Fibroblast of skin of scalp (primary cell): ENCODE results near the gene ARHGEF19.
"Not testable (repeated sequence)": the region's sequence is repeated elsewhere in the genome, so short reads cannot be mapped to it uniquely, and the experiment has no call there.

Experiments used
- DNase-seq: peaks from one replicate; pipeline ENCODE4 v3.0.0-alpha.2; 2013

The ARHGEF19 gene

GRCh38 chr1:16219968-16220500 lies 7.6 kb upstream of the ARHGEF19 start:
- no peak for DNase-seq

- no peak for DNase-seq
Measured at GRCh38 chr1:16218674-16219071, 6.2 kb upstream of the ARHGEF19 start.

- no peak for DNase-seq
Measured at GRCh38 chr1:16218014-16218673, 5.7 kb upstream of the ARHGEF19 start.

- peak; percentile 97 for DNase-seq
Measured at GRCh38 chr1:16217061-16217785, 4.8 kb upstream of the ARHGEF19 start.

- DNase-seq = peak; percentile 72
Measured at GRCh38 chr1:16215882-16216753, 3.7 kb upstream of the ARHGEF19 start.

GRCh38 chr1:16215240-16215639 lies 2.8 kb upstream of the ARHGEF19 start:
- DNase-seq = not testable (repeated sequence)

GRCh38 chr1:16213544-16213943 lies 1.1 kb upstream of the ARHGEF19 start:
- DNase-seq = not testable (repeated sequence)

GRCh38 chr1:16213013-16213412 lies 561 bp upstream of the ARHGEF19 start:
- no peak for DNase-seq

GRCh38 chr1:16211824-16212223 lies 628 bp downstream of the ARHGEF19 start:
- no peak for DNase-seq

- no peak for DNase-seq
Measured at GRCh38 chr1:16210581-16210980, 1.9 kb downstream of the ARHGEF19 start.

GRCh38 chr1:16209847-16210407 lies 2.5 kb downstream of the ARHGEF19 start:
- no peak for DNase-seq

- no peak for DNase-seq
Measured at GRCh38 chr1:16209132-16209846, 3.2 kb downstream of the ARHGEF19 start.

GRCh38 chr1:16208270-16208987 lies 4.0 kb downstream of the ARHGEF19 start:
- DNase-seq = no peak

GRCh38 chr1:16207318-16208269 lies 4.9 kb downstream of the ARHGEF19 start:
- DNase-seq = no peak

GRCh38 chr1:16206547-16207317 lies 5.7 kb downstream of the ARHGEF19 start:
- peak; percentile 99 for DNase-seq

- DNase-seq = no peak
Measured at GRCh38 chr1:16205891-16206546, 6.4 kb downstream of the ARHGEF19 start.

- no peak for DNase-seq
Measured at GRCh38 chr1:16205334-16205671, 7.1 kb downstream of the ARHGEF19 start.

- no peak for DNase-seq
Measured at GRCh38 chr1:16204634-16205333, 7.7 kb downstream of the ARHGEF19 start.
